K562 (cell line): ENCODE results near the gene PRICKLE3. TPM values are rescaled to one million over a fixed set of nuclear protein-coding genes. Genes with fewer than 3 reads are reported as not detected.

Experiments
- ATF1 ChIP-seq, 2 experiments: fragments of 450-650 bp in 1 of 2; IDR thresholded peaks; 2 replicates each; pipeline ENCODE4 v1.6.1; 2016; ENCODE audit warnings: missing compliant biosample characterization in 1 of 2, missing genetic modification characterization in 1 of 2
- BDP1 ChIP-seq: IDR thresholded peaks from 3 replicates; pipeline ENCODE4 v1.6.1; 2011; ENCODE audit not compliant: insufficient read length, insufficient read depth
- HIVEP1 ChIP-seq: fragments of 250-450 bp; sonication (Bioruptor Pico); IDR thresholded peaks from 2 replicates; pipeline ENCODE4 v1.4.0; 2020; ENCODE audit warnings: mild to moderate bottlenecking
- HMGN3 ChIP-seq: IDR thresholded peaks from 2 replicates; pipeline ENCODE4 v1.6.1; 2011; ENCODE audit warnings: borderline replicate concordance, low read depth, mild to moderate bottlenecking, mixed read lengths, low read length; ENCODE audit not compliant: insufficient read length; ENCODE audit errors: extremely low read depth
- NBN ChIP-seq: fragments of 450-650 bp; IDR thresholded peaks from 2 replicates; pipeline ENCODE4 v1.6.1; 2016; ENCODE audit warnings: low read depth, mild to moderate bottlenecking
- NFXL1 ChIP-seq: fragments of 450-650 bp; formaldehyde crosslinking; IDR thresholded peaks from 2 replicates; pipeline ENCODE4 v1.4.0; 2021; ENCODE audit warnings: mild to moderate bottlenecking
- SMAD3 ChIP-seq: fragments of 450-650 bp; formaldehyde crosslinking; conservative IDR thresholded peaks from 2 replicates; pipeline ENCODE4 v1.4.0; 2020; ENCODE audit warnings: mild to moderate bottlenecking
- ZNF263 ChIP-seq: sonication (generic); formaldehyde crosslinking; IDR thresholded peaks from 2 replicates; pipeline ENCODE4 v1.8.0; 2022; ENCODE audit warnings: mild to moderate bottlenecking, missing genetic modification reagents, borderline replicate concordance
- polyA plus RNA-seq, 8 experiments: library from polyadenylated mRNA; depleted of rRNA in 4 of 8; stranded (reverse) in 5 of 8; unstranded in 3 of 8; fragments of >200 nt; fragmentation: Nextera tagmentation in 2 of 8; fragmentation: Illumina TruSeq in 1 of 8; extraction: Ambion mirVana in 2 of 8; extraction: Trizol in 1 of 8; gene quantifications; 2 replicates each; pipeline versions ENCODE4 v1.2.1 to v1.2.3, GENCODE V29; 2011 to 2014; ENCODE audit warnings: inconsistent platforms in 1 of 8, missing spikeins in 1 of 8
- total RNA-seq, 7 experiments: library from RNA; depleted of rRNA in 6 of 7; stranded (reverse); fragments of >200 nt in 6 of 7; fragmentation: Illumina TruSeq in 2 of 7; extraction: Trizol in 2 of 7; gene quantifications; 2 replicates each; pipeline versions ENCODE4 v1.2.1 to v1.2.3, GENCODE V29; 2011 to 2021; ENCODE audit warnings: low replicate concordance in 1 of 7
- TF ChIP-seq, protein P1 (sequence below): sonication (generic); formaldehyde crosslinking; IDR thresholded peaks from 2 replicates; pipeline ENCODE4 v1.8.0; 2023; ENCODE audit warnings: missing genetic modification reagents, mild to moderate bottlenecking, borderline replicate concordance
- TF ChIP-seq, protein P2 (sequence below): sonication (generic); formaldehyde crosslinking; IDR thresholded peaks from 2 replicates; pipeline ENCODE4 v1.8.0; 2022; ENCODE audit warnings: mild to moderate bottlenecking, missing genetic modification reagents
- TF ChIP-seq, protein P3 (sequence below): sonication (generic); formaldehyde crosslinking; IDR thresholded peaks from 2 replicates; pipeline ENCODE4 v1.8.0; 2022; ENCODE audit warnings: missing genetic modification reagents, mild to moderate bottlenecking, moderate library complexity, borderline replicate concordance
- TF ChIP-seq, protein P4 (sequence below), 2 experiments: IDR thresholded peaks; 2 replicates each; pipeline ENCODE4 v1.6.1; 2012; ENCODE audit warnings: improper control_type of control experiment in 2 of 2, low read depth in 2 of 2, low read length in 2 of 2, borderline replicate concordance in 1 of 2

Gene PRICKLE3
- total and polyA plus RNA-seq, 9 of the 15 experiments (the other 6 are each of a cell fraction or from before 2014, with no cell fraction given) = 1.1 to 44.3 (median 14.0) TPM

DNA sequence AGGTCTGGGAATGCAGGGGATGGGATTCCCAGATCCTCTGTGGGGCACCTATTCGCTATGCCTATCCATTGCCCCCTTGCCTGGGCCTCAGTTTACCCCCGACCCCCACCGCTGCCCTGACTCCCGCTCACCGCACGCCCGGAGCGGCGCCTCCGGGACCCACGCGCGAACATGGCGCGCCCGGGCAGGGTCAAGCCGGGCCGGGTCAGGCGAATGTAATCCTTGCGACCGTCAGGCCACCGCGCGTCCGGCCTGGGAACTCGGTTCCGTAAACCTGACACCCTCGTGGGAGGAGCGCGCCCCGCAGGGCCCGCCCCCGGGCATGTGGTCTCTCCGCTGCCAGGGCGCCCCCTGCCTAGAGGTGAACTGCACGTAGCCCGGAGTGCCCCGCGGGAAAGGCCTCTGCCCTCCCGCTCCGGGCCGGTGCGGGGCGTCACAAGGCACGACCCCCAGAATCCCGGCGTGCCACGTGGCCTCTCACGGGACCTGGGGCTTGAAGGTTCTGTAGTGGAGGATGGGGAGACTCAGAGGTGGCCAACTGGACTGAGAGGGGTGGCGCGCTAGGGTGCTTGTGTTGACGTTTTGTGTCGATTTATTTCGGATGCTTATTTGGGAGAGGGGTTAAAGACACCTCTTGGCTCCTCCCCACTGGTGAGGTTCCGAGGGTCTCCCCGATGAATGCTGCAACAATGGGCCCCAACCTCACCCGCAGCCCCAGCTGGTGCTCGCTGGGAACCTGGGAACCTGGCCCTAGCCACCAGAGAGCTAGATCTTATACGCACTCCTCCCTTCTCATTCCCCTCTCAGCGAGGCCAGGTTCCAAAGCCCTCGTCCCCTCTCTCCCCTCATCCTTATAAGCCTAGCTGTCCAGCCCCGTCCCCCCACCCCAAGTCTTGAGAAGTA is at the start of gene PRICKLE3 (continued):
- TF ChIP-seq, protein P1, sequence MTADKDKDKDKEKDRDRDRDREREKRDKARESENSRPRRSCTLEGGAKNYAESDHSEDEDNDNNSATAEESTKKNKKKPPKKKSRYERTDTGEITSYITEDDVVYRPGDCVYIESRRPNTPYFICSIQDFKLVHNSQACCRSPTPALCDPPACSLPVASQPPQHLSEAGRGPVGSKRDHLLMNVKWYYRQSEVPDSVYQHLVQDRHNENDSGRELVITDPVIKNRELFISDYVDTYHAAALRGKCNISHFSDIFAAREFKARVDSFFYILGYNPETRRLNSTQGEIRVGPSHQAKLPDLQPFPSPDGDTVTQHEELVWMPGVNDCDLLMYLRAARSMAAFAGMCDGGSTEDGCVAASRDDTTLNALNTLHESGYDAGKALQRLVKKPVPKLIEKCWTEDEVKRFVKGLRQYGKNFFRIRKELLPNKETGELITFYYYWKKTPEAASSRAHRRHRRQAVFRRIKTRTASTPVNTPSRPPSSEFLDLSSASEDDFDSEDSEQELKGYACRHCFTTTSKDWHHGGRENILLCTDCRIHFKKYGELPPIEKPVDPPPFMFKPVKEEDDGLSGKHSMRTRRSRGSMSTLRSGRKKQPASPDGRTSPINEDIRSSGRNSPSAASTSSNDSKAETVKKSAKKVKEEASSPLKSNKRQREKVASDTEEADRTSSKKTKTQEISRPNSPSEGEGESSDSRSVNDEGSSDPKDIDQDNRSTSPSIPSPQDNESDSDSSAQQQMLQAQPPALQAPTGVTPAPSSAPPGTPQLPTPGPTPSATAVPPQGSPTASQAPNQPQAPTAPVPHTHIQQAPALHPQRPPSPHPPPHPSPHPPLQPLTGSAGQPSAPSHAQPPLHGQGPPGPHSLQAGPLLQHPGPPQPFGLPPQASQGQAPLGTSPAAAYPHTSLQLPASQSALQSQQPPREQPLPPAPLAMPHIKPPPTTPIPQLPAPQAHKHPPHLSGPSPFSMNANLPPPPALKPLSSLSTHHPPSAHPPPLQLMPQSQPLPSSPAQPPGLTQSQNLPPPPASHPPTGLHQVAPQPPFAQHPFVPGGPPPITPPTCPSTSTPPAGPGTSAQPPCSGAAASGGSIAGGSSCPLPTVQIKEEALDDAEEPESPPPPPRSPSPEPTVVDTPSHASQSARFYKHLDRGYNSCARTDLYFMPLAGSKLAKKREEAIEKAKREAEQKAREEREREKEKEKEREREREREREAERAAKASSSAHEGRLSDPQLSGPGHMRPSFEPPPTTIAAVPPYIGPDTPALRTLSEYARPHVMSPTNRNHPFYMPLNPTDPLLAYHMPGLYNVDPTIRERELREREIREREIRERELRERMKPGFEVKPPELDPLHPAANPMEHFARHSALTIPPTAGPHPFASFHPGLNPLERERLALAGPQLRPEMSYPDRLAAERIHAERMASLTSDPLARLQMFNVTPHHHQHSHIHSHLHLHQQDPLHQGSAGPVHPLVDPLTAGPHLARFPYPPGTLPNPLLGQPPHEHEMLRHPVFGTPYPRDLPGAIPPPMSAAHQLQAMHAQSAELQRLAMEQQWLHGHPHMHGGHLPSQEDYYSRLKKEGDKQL (CRISPR knock-in tag) = no peak
- TF ChIP-seq, protein P2, sequence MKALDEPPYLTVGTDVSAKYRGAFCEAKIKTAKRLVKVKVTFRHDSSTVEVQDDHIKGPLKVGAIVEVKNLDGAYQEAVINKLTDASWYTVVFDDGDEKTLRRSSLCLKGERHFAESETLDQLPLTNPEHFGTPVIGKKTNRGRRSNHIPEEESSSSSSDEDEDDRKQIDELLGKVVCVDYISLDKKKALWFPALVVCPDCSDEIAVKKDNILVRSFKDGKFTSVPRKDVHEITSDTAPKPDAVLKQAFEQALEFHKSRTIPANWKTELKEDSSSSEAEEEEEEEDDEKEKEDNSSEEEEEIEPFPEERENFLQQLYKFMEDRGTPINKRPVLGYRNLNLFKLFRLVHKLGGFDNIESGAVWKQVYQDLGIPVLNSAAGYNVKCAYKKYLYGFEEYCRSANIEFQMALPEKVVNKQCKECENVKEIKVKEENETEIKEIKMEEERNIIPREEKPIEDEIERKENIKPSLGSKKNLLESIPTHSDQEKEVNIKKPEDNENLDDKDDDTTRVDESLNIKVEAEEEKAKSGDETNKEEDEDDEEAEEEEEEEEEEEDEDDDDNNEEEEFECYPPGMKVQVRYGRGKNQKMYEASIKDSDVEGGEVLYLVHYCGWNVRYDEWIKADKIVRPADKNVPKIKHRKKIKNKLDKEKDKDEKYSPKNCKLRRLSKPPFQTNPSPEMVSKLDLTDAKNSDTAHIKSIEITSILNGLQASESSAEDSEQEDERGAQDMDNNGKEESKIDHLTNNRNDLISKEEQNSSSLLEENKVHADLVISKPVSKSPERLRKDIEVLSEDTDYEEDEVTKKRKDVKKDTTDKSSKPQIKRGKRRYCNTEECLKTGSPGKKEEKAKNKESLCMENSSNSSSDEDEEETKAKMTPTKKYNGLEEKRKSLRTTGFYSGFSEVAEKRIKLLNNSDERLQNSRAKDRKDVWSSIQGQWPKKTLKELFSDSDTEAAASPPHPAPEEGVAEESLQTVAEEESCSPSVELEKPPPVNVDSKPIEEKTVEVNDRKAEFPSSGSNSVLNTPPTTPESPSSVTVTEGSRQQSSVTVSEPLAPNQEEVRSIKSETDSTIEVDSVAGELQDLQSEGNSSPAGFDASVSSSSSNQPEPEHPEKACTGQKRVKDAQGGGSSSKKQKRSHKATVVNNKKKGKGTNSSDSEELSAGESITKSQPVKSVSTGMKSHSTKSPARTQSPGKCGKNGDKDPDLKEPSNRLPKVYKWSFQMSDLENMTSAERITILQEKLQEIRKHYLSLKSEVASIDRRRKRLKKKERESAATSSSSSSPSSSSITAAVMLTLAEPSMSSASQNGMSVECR (CRISPR knock-in tag) = peak; percentile 61; the same call in 1 of the 2 replicates
- TF ChIP-seq HMGN3 = peak; percentile 92
- TF ChIP-seq, protein P3, sequence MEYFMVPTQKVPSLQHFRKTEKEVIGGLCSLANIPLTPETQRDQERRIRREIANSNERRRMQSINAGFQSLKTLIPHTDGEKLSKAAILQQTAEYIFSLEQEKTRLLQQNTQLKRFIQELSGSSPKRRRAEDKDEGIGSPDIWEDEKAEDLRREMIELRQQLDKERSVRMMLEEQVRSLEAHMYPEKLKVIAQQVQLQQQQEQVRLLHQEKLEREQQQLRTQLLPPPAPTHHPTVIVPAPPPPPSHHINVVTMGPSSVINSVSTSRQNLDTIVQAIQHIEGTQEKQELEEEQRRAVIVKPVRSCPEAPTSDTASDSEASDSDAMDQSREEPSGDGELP (CRISPR knock-in tag) = peak; percentile 78
- TF ChIP-seq ZNF263 (CRISPR knock-in tag) = no peak
- TF ChIP-seq, protein P4, sequence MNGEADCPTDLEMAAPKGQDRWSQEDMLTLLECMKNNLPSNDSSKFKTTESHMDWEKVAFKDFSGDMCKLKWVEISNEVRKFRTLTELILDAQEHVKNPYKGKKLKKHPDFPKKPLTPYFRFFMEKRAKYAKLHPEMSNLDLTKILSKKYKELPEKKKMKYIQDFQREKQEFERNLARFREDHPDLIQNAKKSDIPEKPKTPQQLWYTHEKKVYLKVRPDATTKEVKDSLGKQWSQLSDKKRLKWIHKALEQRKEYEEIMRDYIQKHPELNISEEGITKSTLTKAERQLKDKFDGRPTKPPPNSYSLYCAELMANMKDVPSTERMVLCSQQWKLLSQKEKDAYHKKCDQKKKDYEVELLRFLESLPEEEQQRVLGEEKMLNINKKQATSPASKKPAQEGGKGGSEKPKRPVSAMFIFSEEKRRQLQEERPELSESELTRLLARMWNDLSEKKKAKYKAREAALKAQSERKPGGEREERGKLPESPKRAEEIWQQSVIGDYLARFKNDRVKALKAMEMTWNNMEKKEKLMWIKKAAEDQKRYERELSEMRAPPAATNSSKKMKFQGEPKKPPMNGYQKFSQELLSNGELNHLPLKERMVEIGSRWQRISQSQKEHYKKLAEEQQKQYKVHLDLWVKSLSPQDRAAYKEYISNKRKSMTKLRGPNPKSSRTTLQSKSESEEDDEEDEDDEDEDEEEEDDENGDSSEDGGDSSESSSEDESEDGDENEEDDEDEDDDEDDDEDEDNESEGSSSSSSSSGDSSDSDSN (IDR thresholded peaks at IDR 0.05; ENCODE audit: borderline replicate concordance in 1 of 2, low read depth in 2 of 2, low read length in 2 of 2) = 0 out of 4 replicates have a peak, but pooled peaks of 1 of the 2 experiments have one; percentile 31
- TF ChIP-seq BDP1 = no peak
- no peak for TF ChIP-seq ATF1 (CRISPR knock-in tag; IDR thresholded peaks at IDR 0.05)
- TF ChIP-seq ATF1 (tag; IDR thresholded peaks at IDR 0.05) = peak; percentile 55; the same call in 1 of the 2 replicates
- TF ChIP-seq NBN = no peak
- TF ChIP-seq SMAD3 (CRISPR knock-in tag) = no peak
- TF ChIP-seq HIVEP1 (CRISPR knock-in tag) = no peak
- TF ChIP-seq NFXL1 (CRISPR knock-in tag) = no peak
